GM23248 (cell line): ENCODE data around the gene SLC22A2.

Experiments
- EZH2 ChIP-seq: fragments of 200-600 bp; sonication (generic); IDR thresholded peaks from 2 replicates; pipeline ENCODE4 v1.6.1; 2018; ENCODE audit warnings: antibody characterized with exemption, mild to moderate bottlenecking; ENCODE audit not compliant: insufficient read depth, poor library complexity, severe bottlenecking
- EZH2phosphoT487 ChIP-seq: fragments of 200-600 bp; sonication (generic); IDR thresholded peaks from 2 replicates; pipeline ENCODE4 v1.6.1; 2018; ENCODE audit warnings: antibody characterized with exemption, moderate library complexity, mild to moderate bottlenecking, low read depth; ENCODE audit not compliant: insufficient read depth

DNA sequence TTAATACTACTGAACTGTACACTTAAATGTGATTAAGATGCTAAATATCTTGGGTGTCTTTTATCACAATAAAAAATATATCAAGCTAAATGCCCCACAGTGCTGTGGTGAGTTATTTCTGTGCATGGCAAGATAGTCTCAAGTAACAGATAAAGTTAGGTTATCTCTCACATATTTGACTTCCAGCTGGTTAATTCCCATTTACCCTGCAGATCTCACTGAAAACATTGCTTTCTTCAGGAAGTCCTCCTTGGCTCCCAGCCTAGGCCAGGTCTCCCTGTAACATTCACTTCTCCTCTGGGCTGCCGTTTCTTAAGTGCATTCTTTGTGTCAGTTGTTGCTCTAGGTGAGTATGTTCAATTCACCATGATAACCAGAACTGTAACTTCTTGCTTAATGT is 77.9 kb downstream of the SLC22A2 start:
- TF ChIP-seq EZH2phosphoT487 = no peak
- TF ChIP-seq EZH2 = no peak
